Frontal cortex (tissue), 1 donor: ENCODE results near the gene YJU2. TPM values are rescaled to one million over a fixed set of nuclear protein-coding genes. Genes with fewer than 3 reads are reported as not detected.

Experiments
- total RNA-seq: library from RNA; depleted of rRNA; stranded (reverse); fragments of >200 nt; gene quantifications from one replicate; pipeline ENCODE4 v1.2.3, GENCODE V29; 2014

YJU2 gene
- total RNA-seq, 1 donor from 2014 or later = 17.9 TPM

Other genes starting within 250 kb of the YJU2 start
- gene PIAS4, start 239.3 kb upstream of the YJU2 start, total RNA-seq = 22.0 TPM
- 2.0 TPM for gene ZBTB7A, start 180.2 kb upstream of the YJU2 start, total RNA-seq
- 99.1 TPM for gene MAP2K2, start 123.0 kb upstream of the YJU2 start, total RNA-seq
- not detected for gene CREB3L3, start 93.4 kb upstream of the YJU2 start, total RNA-seq
- gene SIRT6, start 64.5 kb upstream of the YJU2 start, total RNA-seq = 10.2 TPM
- gene ANKRD24, start 64.4 kb upstream of the YJU2 start, total RNA-seq = 8.2 TPM
- not detected for gene EBI3, start 17.6 kb upstream of the YJU2 start, total RNA-seq
- 2.0 TPM for gene SHD, start 32.2 kb downstream of the YJU2 start, total RNA-seq
- gene TMIGD2, start 55.3 kb downstream of the YJU2 start, total RNA-seq = not detected
- 38.7 TPM for gene FSD1, start 57.5 kb downstream of the YJU2 start, total RNA-seq
- gene STAP2, start 91.7 kb downstream of the YJU2 start, total RNA-seq = 0.82 TPM
- gene MPND, start 96.5 kb downstream of the YJU2 start, total RNA-seq = 18.8 TPM
- gene SH3GL1, start 153.5 kb downstream of the YJU2 start, total RNA-seq = 17.5 TPM
- gene CHAF1A, start 155.6 kb downstream of the YJU2 start, total RNA-seq = 11.8 TPM
- 91.3 TPM for gene UBXN6, start 210.7 kb downstream of the YJU2 start, total RNA-seq
- 44.8 TPM for gene HDGFL2, start 225.2 kb downstream of the YJU2 start, total RNA-seq